ENCODE results near the gene ABCA2. TPM values are rescaled to one million over a fixed set of nuclear protein-coding genes. Genes with fewer than 3 reads are reported as not detected.

ABCA2 gene
- total and polyA plus RNA-seq, 9 of the 15 experiments (the other 6 are each of a cell fraction or from before 2014, with no cell fraction given) = 0.69 to 16.3 (median 6.1) TPM; not detected in 2

DNA sequence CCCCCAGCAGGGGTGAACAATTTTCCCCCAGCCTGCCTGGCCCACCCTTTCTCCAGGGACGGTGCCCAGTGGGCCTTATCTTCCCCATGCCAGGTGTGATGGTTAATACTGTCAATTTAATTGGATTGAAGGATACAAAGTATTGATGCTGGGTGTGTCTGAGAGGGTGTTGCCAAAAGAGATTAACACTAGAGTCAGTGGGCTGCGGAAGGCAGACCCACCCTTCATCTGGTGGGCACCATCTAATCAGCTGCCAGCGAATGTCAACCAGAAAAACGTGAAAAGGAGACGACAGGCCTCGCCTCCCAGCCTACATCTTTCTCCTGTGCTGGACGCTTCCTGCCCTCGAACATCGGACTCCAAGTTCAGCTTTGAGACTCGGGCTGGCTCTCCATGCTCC, 9.4 kb upstream of the ABCA2 start:
- H3K4me3 ChIP-seq = no peak overlapping the region
- WGBS (ENCODE audit: insufficient coverage, low coverage, missing lambda C conversion rate) = 6% methylated on average over 10 of the region's 10 CpGs
- 0 out of 2 replicates have a peak, but pooled peaks cover 2% of the 10 kb centered on the region for H4K20me1 ChIP-seq (replicated peaks; ENCODE audit: control insufficient read depth, insufficient read depth, low read length)
- no peak for TF ChIP-seq YBX1 (IDR thresholded peaks at IDR 0.05)
- TF ChIP-seq NONO (IDR thresholded peaks at IDR 0.05; ENCODE audit: low read depth in 2 of 2, low read length in 1 of 2) = no peak
- no peak for TF ChIP-seq TBP (optimal IDR thresholded peaks at IDR 0.05; ENCODE audit: low read depth, low read length)
- TF ChIP-seq ZNF695 (CRISPR knock-in tag; IDR thresholded peaks at IDR 0.05) = no peak
- no peak for TF ChIP-seq DPF2 (IDR thresholded peaks at IDR 0.05)
- no peak for TF ChIP-seq NEUROD1 (IDR thresholded peaks at IDR 0.05; ENCODE audit: borderline replicate concordance, low read depth, low read length, partially characterized antibody)
- no peak for TF ChIP-seq ZNF239 (CRISPR knock-in tag; IDR thresholded peaks at IDR 0.05)
- TF ChIP-seq TRIM28 (IDR thresholded peaks at IDR 0.05) = no peak
- TF ChIP-seq PYGO2 (tag; IDR thresholded peaks at IDR 0.05) = no peak
- no peak for TF ChIP-seq TCFL5 (CRISPR knock-in tag; conservative IDR thresholded peaks at IDR 0.05)
- no peak for TF ChIP-seq E2F3 (CRISPR knock-in tag; IDR thresholded peaks at IDR 0.05)
- no peak for TF ChIP-seq CHD2 (IDR thresholded peaks at IDR 0.05; ENCODE audit: low read depth, low read length)
- TF ChIP-seq CSDE1 (IDR thresholded peaks at IDR 0.05) = no peak
- TF ChIP-seq TCF7 (IDR thresholded peaks at IDR 0.05; ENCODE audit: borderline replicate concordance) = no peak
- no peak for TF ChIP-seq PKNOX1 (IDR thresholded peaks at IDR 0.05)
- TF ChIP-seq, protein P1, sequence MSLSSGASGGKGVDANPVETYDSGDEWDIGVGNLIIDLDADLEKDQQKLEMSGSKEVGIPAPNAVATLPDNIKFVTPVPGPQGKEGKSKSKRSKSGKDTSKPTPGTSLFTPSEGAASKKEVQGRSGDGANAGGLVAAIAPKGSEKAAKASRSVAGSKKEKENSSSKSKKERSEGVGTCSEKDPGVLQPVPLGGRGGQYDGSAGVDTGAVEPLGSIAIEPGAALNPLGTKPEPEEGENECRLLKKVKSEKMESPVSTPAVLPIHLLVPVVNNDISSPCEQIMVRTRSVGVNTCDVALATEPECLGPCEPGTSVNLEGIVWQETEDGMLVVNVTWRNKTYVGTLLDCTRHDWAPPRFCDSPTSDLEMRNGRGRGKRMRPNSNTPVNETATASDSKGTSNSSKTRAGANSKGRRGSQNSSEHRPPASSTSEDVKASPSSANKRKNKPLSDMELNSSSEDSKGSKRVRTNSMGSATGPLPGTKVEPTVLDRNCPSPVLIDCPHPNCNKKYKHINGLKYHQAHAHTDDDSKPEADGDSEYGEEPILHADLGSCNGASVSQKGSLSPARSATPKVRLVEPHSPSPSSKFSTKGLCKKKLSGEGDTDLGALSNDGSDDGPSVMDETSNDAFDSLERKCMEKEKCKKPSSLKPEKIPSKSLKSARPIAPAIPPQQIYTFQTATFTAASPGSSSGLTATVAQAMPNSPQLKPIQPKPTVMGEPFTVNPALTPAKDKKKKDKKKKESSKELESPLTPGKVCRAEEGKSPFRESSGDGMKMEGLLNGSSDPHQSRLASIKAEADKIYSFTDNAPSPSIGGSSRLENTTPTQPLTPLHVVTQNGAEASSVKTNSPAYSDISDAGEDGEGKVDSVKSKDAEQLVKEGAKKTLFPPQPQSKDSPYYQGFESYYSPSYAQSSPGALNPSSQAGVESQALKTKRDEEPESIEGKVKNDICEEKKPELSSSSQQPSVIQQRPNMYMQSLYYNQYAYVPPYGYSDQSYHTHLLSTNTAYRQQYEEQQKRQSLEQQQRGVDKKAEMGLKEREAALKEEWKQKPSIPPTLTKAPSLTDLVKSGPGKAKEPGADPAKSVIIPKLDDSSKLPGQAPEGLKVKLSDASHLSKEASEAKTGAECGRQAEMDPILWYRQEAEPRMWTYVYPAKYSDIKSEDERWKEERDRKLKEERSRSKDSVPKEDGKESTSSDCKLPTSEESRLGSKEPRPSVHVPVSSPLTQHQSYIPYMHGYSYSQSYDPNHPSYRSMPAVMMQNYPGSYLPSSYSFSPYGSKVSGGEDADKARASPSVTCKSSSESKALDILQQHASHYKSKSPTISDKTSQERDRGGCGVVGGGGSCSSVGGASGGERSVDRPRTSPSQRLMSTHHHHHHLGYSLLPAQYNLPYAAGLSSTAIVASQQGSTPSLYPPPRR (CRISPR knock-in tag; IDR thresholded peaks at IDR 0.05; ENCODE audit: borderline replicate concordance) = no peak
- no peak for TF ChIP-seq ARID1B (IDR thresholded peaks at IDR 0.05)
- no peak for TF ChIP-seq KAT8 (IDR thresholded peaks at IDR 0.05; ENCODE audit: low read depth)
- no peak overlapping the region for H2AFZ ChIP-seq (ENCODE audit: low read depth, low read length)
- no peaks in the 10 kb centered on the region for H3K9me1 ChIP-seq (ENCODE audit: control insufficient read depth, insufficient read depth, low read length)
- no peak overlapping the region for H3K27ac ChIP-seq (ENCODE audit: extremely low read depth, low read depth, low read length)
- H3K36me3 ChIP-seq (ENCODE audit: control insufficient read depth, insufficient read depth, low read length) = no peaks in the 10 kb centered on the region
- intact Hi-C loops (cut with micrococcal nuclease) = no loop called here
- no peaks in the 10 kb centered on the region for H3K79me2 ChIP-seq (ENCODE audit: control insufficient read depth, insufficient read depth, low read length)
- ChIA-PET POLR2A (interaction anchor here (0.6 to 0.8 kb wide), 2 partner anchors 8 to 20 kb away, joined by 3 read pairs; no protein-coding TSS in a partner anchor), CTCF (ENCODE audit: low intra/inter-chr PET ratio) (no interaction called here)
- peaks cover 0 to 22% of the 10 kb centered on the region in 2 experiments; a peak in 1 of 5 replicates for H3K27me3 ChIP-seq (ENCODE audit: control insufficient read depth in 2 of 2, insufficient read depth in 2 of 2, low read length in 2 of 2)
- no peak for ATAC-seq
- H3K9ac ChIP-seq (ENCODE audit: insufficient read depth in 1 of 2, low read depth in 2 of 2, low read length in 2 of 2) = 0 out of 4 replicates have a peak overlapping the region, but pooled peaks of 1 of the 2 experiments have one; percentile 36
- in situ Hi-C loops (cut with MboI) = loop anchor here (5.0 kb wide), 2 partner anchors 90 to 265 kb away; partner anchors contain the start of gene C8G
- no peak for DNase-seq (ENCODE audit: extremely low read depth in 1 of 4, low spot score in 3 of 4)
- H3K4me1 ChIP-seq (replicated peaks in 1 of 2; ENCODE audit: control insufficient read depth in 2 of 2, insufficient read depth in 2 of 2, low read length in 2 of 2) = peaks cover 0 to 67% of the 10 kb centered on the region in 2 experiments; a peak in 3 of 5 replicates
- no peak for FAIRE-seq
- H3K4me2 ChIP-seq (ENCODE audit: insufficient read depth, low read length) = no peak overlapping the region
- no peaks in the 10 kb centered on the region for H3K9me3 ChIP-seq (replicated peaks; ENCODE audit: control insufficient read depth, insufficient read depth, low read depth, low read length)
- BruUV-seq (replicated peaks) = no TSS peak
